Body of pancreas (tissue), 4 donors: ENCODE results near the gene KLC4. TPM values are rescaled to one million over a fixed set of nuclear protein-coding genes. Genes with fewer than 3 reads are reported as not detected.

Source experiments
- ATAC-seq: fragments of 150-250 bp; one replicate; pipeline ENCODE4 v1.9.1; 2016
- DNase-seq, 4 donors: peaks; one replicate each; pipeline ENCODE4 v3.0.0-alpha.2; 2019
- H3K27ac ChIP-seq, 4 donors: fragments of 200-600 bp; sonication (generic); 1 replicate in 3 of 4; 2 replicates in 1 of 4; pipeline versions ENCODE4 v1.5.1 to v1.6.1; 2016 to 2019; ENCODE audit warnings: mild to moderate bottlenecking in 1 of 4, mixed read lengths in 1 of 4, moderate library complexity in 1 of 4
- H3K27me3 ChIP-seq, 2 donors: fragments of 200-600 bp; sonication (generic); one replicate each; pipeline ENCODE4 v1.6.0; 2016; ENCODE audit warnings: mild to moderate bottlenecking in 1 of 2
- H3K36me3 ChIP-seq, 2 donors: fragments of 200-600 bp; sonication (generic); replicated peaks in 1 of 2; 2 replicates each; pipeline ENCODE4 v1.5.1; 2016; ENCODE audit warnings: low read depth in 2 of 2; ENCODE audit not compliant: insufficient read depth in 1 of 2
- H3K4me1 ChIP-seq: fragments of 200-600 bp; sonication (generic); one replicate; pipeline ENCODE4 v1.6.0; 2016
- H3K4me3 ChIP-seq, 2 donors: fragments of 200-600 bp; sonication (generic); 1 replicate in 1 of 2; 2 replicates in 1 of 2; pipeline ENCODE4 v1.5.1; 2016 to 2019
- H3K9me3 ChIP-seq, 3 donors: fragments of 200-600 bp; sonication (generic); 1 replicate in 2 of 3; 2 replicates in 1 of 3; pipeline ENCODE4 v1.5.1; 2016
- CTCF ChIP-seq, 7 experiments: fragments of 450-650 bp in 4 of 7; fragments of 200-600 bp in 3 of 7; sonication (generic) in 3 of 7; IDR thresholded peaks; one replicate each; pipeline ENCODE4 v1.5.1; 2016 to 2019; ENCODE audit warnings: antibody characterized with exemption in 7 of 7
- POLR2A ChIP-seq, 3 donors: fragments of 450-650 bp; IDR thresholded peaks; one replicate each; pipeline ENCODE4 v1.6.1; 2016; ENCODE audit warnings: antibody characterized with exemption in 3 of 3, mild to moderate bottlenecking in 2 of 3
- WGBS, 2 donors: methylation state at CpG; one replicate each; pipeline ENCODE4 v1.1.5; 2017; 5-methylcytosine and 5-hydroxymethylcytosine counted together
- intact Hi-C: fragments of 100-400 bp; cut with DNase I; formaldehyde crosslinking; loops from one replicate; pipeline ENCODE4 v1.15.1; 2023
- total RNA-seq, 2 donors: library from RNA; depleted of rRNA; stranded (reverse); fragments of >200 nt; gene quantifications; one replicate each; pipeline ENCODE4 v1.1.0, GENCODE V29; 2016

Gene KLC4
- total RNA-seq, 2 donors from 2014 or later: 19.8 to 33.5 TPM

GRCh38 chr6:43013843-43014433 is 45.5 kb upstream of the KLC4 start, which contains the start of the genes KLHDC3 and MEA1:
KLHDC3 (plus strand) TSS chr6:43014249; CDS start chr6:43017193, 2,944 bp downstream.
MEA1 (minus strand) TSS chr6:43013946; CDS start chr6:43013813, 133 bp downstream.
- ATAC-seq: peak; percentile 99
- peaks cover 0 to 4% of the 10 kb centered on the region in 2 donors for H3K36me3 ChIP-seq

GRCh38 chr6:43014434-43014909 is 45.0 kb upstream of the KLC4 start:
- H3K27me3 ChIP-seq: no peaks in the 10 kb centered on the region
- peaks cover 45% of the 10 kb centered on the region for H3K4me1 ChIP-seq
- H3K4me3 ChIP-seq: peak overlapping the region; percentile 25 to 74
- TF ChIP-seq CTCF (IDR thresholded peaks at IDR 0.05): no peak
- no peak for TF ChIP-seq POLR2A (IDR thresholded peaks at IDR 0.05)
- intact Hi-C loops: no loop called here
- 0 to 1% methylated on average over 7 of the region's 7 CpGs for WGBS, 2 donors
- H3K27ac ChIP-seq: peak overlapping the region in 3 of 4 donors; percentile 13 to 78 (median 61)
- H3K36me3 ChIP-seq: peaks cover 0 to 4% of the 10 kb centered on the region in 2 donors
- DNase-seq: no peak
- no peak for ATAC-seq
- H3K9me3 ChIP-seq: no peaks in the 10 kb centered on the region

More at GRCh38 chr6:43013843-43014433, 45.5 kb upstream of the KLC4 start, which contains the start of the genes KLHDC3 and MEA1:
- Histone ChIP-seq H3K9me3 (no peaks in the 10 kb centered on the region), H3K27me3 (no peaks in the 10 kb centered on the region), H3K4me3 (peak within 1 kb of the TSS; percentile 59 to 74), H3K4me1 (peaks cover 45% of the 10 kb centered on the region), H3K27ac (peak within 1 kb of the TSS in 3 of 4 donors; percentile 53 to 78 (median 61))
- peak; percentile 99 to 100 (median 100) for DNase-seq
- intact Hi-C loops: no loop called here
- WGBS, 2 donors: 0% methylated on average over 17 to 44 of the region's 51 CpGs
- TF ChIP-seq CTCF (IDR thresholded peaks at IDR 0.05): no peak
- peak in 2 of 3 donors; percentile 58 to 59 for TF ChIP-seq POLR2A (IDR thresholded peaks at IDR 0.05)

GRCh38 chr6:43016176-43016942 is 43.1 kb upstream of the KLC4 start:
- Histone ChIP-seq H3K4me3 (no peak overlapping the region), H3K27ac (no peak overlapping the region), H3K9me3 (no peaks in the 10 kb centered on the region), H3K27me3 (no peaks in the 10 kb centered on the region), H3K4me1 (peaks cover 57% of the 10 kb centered on the region), H3K36me3 (peaks cover 0 to 2% of the 10 kb centered on the region in 2 donors)
- ATAC-seq: no peak
- 67 to 75% methylated on average over 7 of the region's 7 CpGs for WGBS, 2 donors
- TF ChIP-seq CTCF (IDR thresholded peaks at IDR 0.05) (no peak), POLR2A (IDR thresholded peaks at IDR 0.05) (no peak)
- intact Hi-C loops: loop anchor here (5.0 kb wide), 1 partner anchor 41 kb away; the partner anchor contains the start of genes KLC4 and MRPL2
- no peak for DNase-seq

GRCh38 chr6:43016943-43017334 is 42.5 kb upstream of the KLC4 start:
- no peak for ATAC-seq
- Histone ChIP-seq H3K4me3 (no peak overlapping the region), H3K9me3 (no peaks in the 10 kb centered on the region), H3K36me3 (peaks cover 0 to 2% of the 10 kb centered on the region in 2 donors), H3K27me3 (no peaks in the 10 kb centered on the region), H3K4me1 (peaks cover 54% of the 10 kb centered on the region), H3K27ac (no peak overlapping the region)
- WGBS, 2 donors: 82 to 93% methylated on average over 8 to 12 of the region's 12 CpGs
- intact Hi-C loops: loop anchor here (5.0 kb wide), 1 partner anchor 40 kb away; the partner anchor contains the start of genes KLC4 and MRPL2
- DNase-seq: no peak
- TF ChIP-seq POLR2A (IDR thresholded peaks at IDR 0.05) (no peak), CTCF (IDR thresholded peaks at IDR 0.05) (no peak)
